Prostate gland (tissue), 2 donors: Measurements from ENCODE around the gene NIPAL4.

ENCODE experiments used
- CTCF ChIP-seq, 4 experiments: fragments of 200-600 bp in 2 of 4; fragments of 450-650 bp in 2 of 4; sonication (generic) in 2 of 4; IDR thresholded peaks; 1 replicate in 3 of 4; 2 replicates in 1 of 4; pipeline ENCODE4 v1.5.1; 2016 to 2019; ENCODE audit warnings: antibody characterized with exemption in 4 of 4, mild to moderate bottlenecking in 2 of 4, moderate library complexity in 2 of 4
- POLR2A ChIP-seq: fragments of 450-650 bp; IDR thresholded peaks from one replicate; pipeline ENCODE4 v1.6.1; 2016; ENCODE audit warnings: antibody characterized with exemption, mild to moderate bottlenecking
- POLR2AphosphoS5 ChIP-seq: sonication (generic); formaldehyde crosslinking; IDR thresholded peaks from one replicate; pipeline ENCODE4 v1.6.1; 2017; ENCODE audit warnings: antibody characterized with exemption

GRCh38 chr5:157478726-157479125 lies 18.7 kb downstream of the NIPAL4 start:
- TF ChIP-seq POLR2A: no peak
- TF ChIP-seq CTCF (IDR thresholded peaks at IDR 0.05): no peak
- no peak for TF ChIP-seq POLR2AphosphoS5
